ENCODE data around the gene CRIP1.

Gene CRIP1

GRCh38 chr14:105486163-105486973 lies at the start of gene CRIP1:
Gene CRIP1, plus strand, starts transcription at chr14:105486886. Its CDS starts 374 bp downstream, at chr14:105487260.
- DNase-seq = no peak

- DNase-seq = no peak
These were observed 49.6 kb upstream of the CRIP1 start for GRCh38 chr14:105436891-105437722.

GRCh38 chr14:105437723-105438500 lies 48.8 kb upstream of the CRIP1 start:
- no peak for DNase-seq

GRCh38 chr14:105439179-105439578 lies 47.5 kb upstream of the CRIP1 start:
- no peak for DNase-seq

GRCh38 chr14:105439710-105440553 lies 46.8 kb upstream of the CRIP1 start:
- no peak for DNase-seq

- no peak for DNase-seq
These were observed 46.2 kb upstream of the CRIP1 start for GRCh38 chr14:105440554-105440900.

- DNase-seq = no peak
These were observed 45.7 kb upstream of the CRIP1 start for GRCh38 chr14:105440992-105441391.

- no peak for DNase-seq
These were observed 44.6 kb upstream of the CRIP1 start for GRCh38 chr14:105442125-105442524.

- no peak for DNase-seq
These were observed 43.9 kb upstream of the CRIP1 start for GRCh38 chr14:105442834-105443233.

- no peak for DNase-seq
These were observed 41.8 kb upstream of the CRIP1 start for GRCh38 chr14:105444859-105445258.

- no peak for DNase-seq
These were observed 41.4 kb upstream of the CRIP1 start for GRCh38 chr14:105445290-105445689.

GRCh38 chr14:105445901-105446845 lies 40.5 kb upstream of the CRIP1 start:
- no peak for DNase-seq

GRCh38 chr14:105446971-105447370 lies 39.7 kb upstream of the CRIP1 start:
- no peak for DNase-seq

GRCh38 chr14:105447651-105448640 lies 38.7 kb upstream of the CRIP1 start:
- DNase-seq = no peak

- DNase-seq = peak; percentile 58
These were observed 38.0 kb upstream of the CRIP1 start for GRCh38 chr14:105448706-105449111.

GRCh38 chr14:105449276-105450122 lies 37.2 kb upstream of the CRIP1 start:
- DNase-seq = no peak

- DNase-seq = no peak
These were observed 36.6 kb upstream of the CRIP1 start for GRCh38 chr14:105450123-105450505.

GRCh38 chr14:105450864-105451720 lies 35.6 kb upstream of the CRIP1 start:
- no peak for DNase-seq

Data from stimulated activated CD4-positive, alpha-beta T cell treated with anti-CD3 and anti-CD28 coated beads, Interleukin-4, amount 100 ng/mL, for 24 hours (primary cell).